ENCODE results near the gene TXNDC16.

Gene TXNDC16

GRCh38 chr14:52439476-52439875 lies 112.8 kb downstream of the TXNDC16 start:
- H3K9me3 ChIP-seq (ENCODE audit: severe bottlenecking), result no peaks in the 10 kb centered on the region
- H3K27ac ChIP-seq (ENCODE audit: poor library complexity, severe bottlenecking), result no peak overlapping the region
- H3K4me3 ChIP-seq (ENCODE audit: severe bottlenecking), result no peak overlapping the region
- H3K27me3 ChIP-seq (ENCODE audit: insufficient read depth, poor library complexity, severe bottlenecking), result no peaks in the 10 kb centered on the region
- H3K36me3 ChIP-seq (ENCODE audit: low read depth), result no peaks in the 10 kb centered on the region; the same call in 1 of the 2 replicates
- TF ChIP-seq CTCF (IDR thresholded peaks at IDR 0.05; ENCODE audit: poor library complexity, severe bottlenecking), result no peak
- DNase-seq (ENCODE audit: low spot score), result no peak
- H3K4me1 ChIP-seq (ENCODE audit: insufficient read depth, poor library complexity, severe bottlenecking), result no peaks in the 10 kb centered on the region
- no peak for ATAC-seq (ENCODE audit: low read depth)

GRCh38 chr14:52434955-52435354 lies 117.3 kb downstream of the TXNDC16 start:
- Histone ChIP-seq H3K9me3 (ENCODE audit: severe bottlenecking) (no peaks in the 10 kb centered on the region), H3K4me3 (ENCODE audit: severe bottlenecking) (no peak overlapping the region), H3K36me3 (ENCODE audit: low read depth) (no peaks in the 10 kb centered on the region; the same call in 1 of the 2 replicates), H3K4me1 (ENCODE audit: insufficient read depth, poor library complexity, severe bottlenecking) (no peaks in the 10 kb centered on the region), H3K27ac (ENCODE audit: poor library complexity, severe bottlenecking) (no peak overlapping the region), H3K27me3 (ENCODE audit: insufficient read depth, poor library complexity, severe bottlenecking) (no peaks in the 10 kb centered on the region)
- TF ChIP-seq CTCF (IDR thresholded peaks at IDR 0.05; ENCODE audit: poor library complexity, severe bottlenecking), result no peak
- ATAC-seq (ENCODE audit: low read depth) (no peak), DNase-seq (ENCODE audit: low spot score) (no peak)

GRCh38 chr14:52430474-52430873 lies 121.8 kb downstream of the TXNDC16 start:
- DNase-seq (ENCODE audit: low spot score) (no peak), ATAC-seq (ENCODE audit: low read depth) (no peak)
- H3K9me3 ChIP-seq (ENCODE audit: severe bottlenecking), result no peaks in the 10 kb centered on the region

GRCh38 chr14:52429451-52429850 lies 122.9 kb downstream of the TXNDC16 start:
- Histone ChIP-seq H3K36me3 (ENCODE audit: low read depth) (no peaks in the 10 kb centered on the region), H3K4me1 (ENCODE audit: insufficient read depth, poor library complexity, severe bottlenecking) (peaks cover 3% of the 10 kb centered on the region), H3K27ac (ENCODE audit: poor library complexity, severe bottlenecking) (no peak overlapping the region), H3K4me3 (ENCODE audit: severe bottlenecking) (no peak overlapping the region), H3K27me3 (ENCODE audit: insufficient read depth, poor library complexity, severe bottlenecking) (no peaks in the 10 kb centered on the region), H3K9me3 (ENCODE audit: severe bottlenecking) (no peaks in the 10 kb centered on the region)
- no peak for DNase-seq (ENCODE audit: low spot score)
- peak; percentile 98 for ATAC-seq (ENCODE audit: low read depth)
- no peak for TF ChIP-seq CTCF (IDR thresholded peaks at IDR 0.05; ENCODE audit: poor library complexity, severe bottlenecking)

More at GRCh38 chr14:52430474-52430873, 121.8 kb downstream of the TXNDC16 start:
- no peak for TF ChIP-seq CTCF (IDR thresholded peaks at IDR 0.05; ENCODE audit: poor library complexity, severe bottlenecking)
- peaks cover 3% of the 10 kb centered on the region for H3K4me1 ChIP-seq (ENCODE audit: insufficient read depth, poor library complexity, severe bottlenecking)
- no peak overlapping the region for H3K27ac ChIP-seq (ENCODE audit: poor library complexity, severe bottlenecking)
- no peak overlapping the region for H3K4me3 ChIP-seq (ENCODE audit: severe bottlenecking)
- H3K27me3 ChIP-seq (ENCODE audit: insufficient read depth, poor library complexity, severe bottlenecking), result no peaks in the 10 kb centered on the region
- H3K36me3 ChIP-seq (ENCODE audit: low read depth), result no peaks in the 10 kb centered on the region

GRCh38 chr14:52427460-52427859 lies 124.8 kb downstream of the TXNDC16 start:
- DNase-seq (ENCODE audit: low spot score) (no peak), ATAC-seq (ENCODE audit: low read depth) (no peak)
- no peaks in the 10 kb centered on the region for H3K9me3 ChIP-seq (ENCODE audit: severe bottlenecking)
- H3K36me3 ChIP-seq (ENCODE audit: low read depth), result no peaks in the 10 kb centered on the region
- H3K4me1 ChIP-seq (ENCODE audit: insufficient read depth, poor library complexity, severe bottlenecking), result peaks cover 3% of the 10 kb centered on the region
- H3K27me3 ChIP-seq (ENCODE audit: insufficient read depth, poor library complexity, severe bottlenecking), result no peaks in the 10 kb centered on the region
- no peak for TF ChIP-seq CTCF (IDR thresholded peaks at IDR 0.05; ENCODE audit: poor library complexity, severe bottlenecking)
- H3K27ac ChIP-seq (ENCODE audit: poor library complexity, severe bottlenecking), result no peak overlapping the region
- H3K4me3 ChIP-seq (ENCODE audit: severe bottlenecking), result no peak overlapping the region
